HCT116 (cell line): ENCODE data around the gene CAPN1. TPM values are rescaled to one million over a fixed set of nuclear protein-coding genes. Genes with fewer than 3 reads are reported as not detected.
"Not testable (repeated sequence)": the region's sequence is repeated elsewhere in the genome, so short reads cannot be mapped to it uniquely, and the experiment has no call there.

Experiments used
- ATAC-seq: fragments of 200-7000 bp; cut with Tn5 transposase; 2 replicates; pipeline ENCODE4 v1.9.1; 2020; ENCODE audit warnings: mild to moderate bottlenecking, moderate library complexity
- BruUV-seq: library from RNA; stranded (reverse); fragments of 400-500 nt; replicated peaks from 2 replicates; lab custom pipeline; 2021; lab: Mats Ljungman, UMichigan
- CTCF ChIA-PET: fragments of 300-600 bp; sonication (Branson Sonifier 250); formaldehyde crosslinking; loops from one replicate; lab custom pipeline; 2021; ENCODE audit warnings: antibody characterized with exemption; lab: Charles Lee
- POLR2A ChIA-PET: fragments of 300-600, 350-600 bp; sonication (Branson Sonifier 250); formaldehyde crosslinking; loops from one replicate; lab custom pipeline; 2021; ENCODE audit warnings: antibody characterized with exemption; lab: Charles Lee
- RAD21 ChIA-PET, 2 experiments: fragments of 300-600 bp; sonication (Branson Sonifier 250); formaldehyde crosslinking; loops; one replicate each; lab custom pipeline; 2023; ENCODE audit warnings: low total read pairs in 2 of 2; ENCODE audit not compliant: uncharacterized antibody in 2 of 2, unreplicated experiment in 2 of 2, low non-redundant PET in 1 of 2; lab: Charles Lee
- DNase-seq: peaks from one replicate; pipeline ENCODE4 v3.0.0-alpha.2; 2010; ENCODE audit warnings: low read depth, low spot score
- H2AFZ ChIP-seq: fragments of 200-600 bp; shearing (Covaris generic), sonication (generic); 2 replicates; pipeline ENCODE4 v1.6.1; 2017; ENCODE audit warnings: low read depth, mixed run types, mixed read lengths, antibody characterized with exemption, low read length; ENCODE audit not compliant: poor library complexity, severe bottlenecking
- H3K27ac ChIP-seq: 2 replicates; pipeline ENCODE4 v1.5.1; 2012; ENCODE audit warnings: low read depth, low read length
- H3K27me3 ChIP-seq: fragments of 200-600 bp; sonication (generic); 2 replicates; pipeline ENCODE4 v1.6.1; 2016; ENCODE audit warnings: mixed run types, low read length, mixed read lengths; ENCODE audit not compliant: insufficient read depth
- H3K36me3 ChIP-seq, 2 experiments: fragments of 200-500 bp in 1 of 2; fragments of 200-600 bp in 1 of 2; sonication (Bioruptor generic) in 1 of 2; sonication (generic) in 1 of 2; 2 replicates each; pipeline versions ENCODE4 v1.5.1 to v1.6.1; 2014 to 2016; ENCODE audit warnings: low read length in 2 of 2, inconsistent platforms in 1 of 2, mixed read lengths in 1 of 2, mixed run types in 1 of 2; ENCODE audit not compliant: insufficient read depth in 2 of 2, control insufficient read depth in 1 of 2
- H3K4me1 ChIP-seq, 2 experiments: fragments of 200-600 bp in 1 of 2; sonication (generic) in 1 of 2; 2 replicates each; pipeline versions ENCODE4 v1.5.1 to v1.6.1; 2012 to 2017; ENCODE audit warnings: low read length in 2 of 2, inconsistent platforms in 1 of 2, mild to moderate bottlenecking in 1 of 2, mixed read lengths in 1 of 2, mixed run types in 1 of 2, moderate library complexity in 1 of 2; ENCODE audit not compliant: insufficient read depth in 2 of 2, control insufficient read depth in 1 of 2
- H3K4me2 ChIP-seq: fragments of 200-600 bp; sonication (generic); 2 replicates; pipeline ENCODE4 v1.6.1; 2017; ENCODE audit warnings: mixed run types, low read length, mixed read lengths
- H3K4me3 ChIP-seq, 2 experiments: fragments of 200-600 bp in 1 of 2; sonication (generic) in 1 of 2; replicated peaks in 1 of 2; 2 replicates each; pipeline ENCODE4 v1.5.1; 2011 to 2016; ENCODE audit warnings: low read length in 2 of 2, control low read depth in 1 of 2, low read depth in 1 of 2, mild to moderate bottlenecking in 1 of 2, mixed read lengths in 1 of 2, mixed run types in 1 of 2
- H3K79me2 ChIP-seq: fragments of 200-600 bp; sonication (generic); 2 replicates; pipeline ENCODE4 v1.6.1; 2017; ENCODE audit warnings: mild to moderate bottlenecking, mixed run types, low read length, moderate library complexity, mixed read lengths; ENCODE audit not compliant: insufficient read depth
- H3K9ac ChIP-seq: fragments of 200-600 bp; sonication (generic); 2 replicates; pipeline ENCODE4 v1.6.1; 2016; ENCODE audit warnings: low read length, mixed read lengths
- H3K9me2 ChIP-seq: fragments of 200-600 bp; sonication (generic), shearing (Covaris generic); 2 replicates; pipeline ENCODE4 v1.6.1; 2017; ENCODE audit warnings: mixed run types, mild to moderate bottlenecking, moderate library complexity; ENCODE audit not compliant: insufficient read depth
- H3K9me3 ChIP-seq, 2 experiments: fragments of 200-500 bp in 1 of 2; fragments of 200-600 bp in 1 of 2; sonication (Bioruptor generic) in 1 of 2; sonication (generic) in 1 of 2; 2 replicates each; pipeline ENCODE4 v1.6.1; 2014 to 2017; ENCODE audit warnings: low read length in 2 of 2, mixed read lengths in 2 of 2, inconsistent platforms in 1 of 2, low read depth in 1 of 2, mild to moderate bottlenecking in 1 of 2, mixed run types in 1 of 2, moderate library complexity in 1 of 2; ENCODE audit not compliant: control insufficient read depth in 1 of 2, insufficient read depth in 1 of 2
- H4K20me1 ChIP-seq: fragments of 200-600 bp; sonication (generic), shearing (Covaris generic); 2 replicates; pipeline ENCODE4 v1.6.1; 2017; ENCODE audit warnings: mixed run types, mild to moderate bottlenecking, moderate library complexity; ENCODE audit not compliant: insufficient read depth
- SIN3A ChIP-seq: IDR thresholded peaks from 2 replicates; pipeline ENCODE4 v1.6.1; 2012; ENCODE audit warnings: low read depth
- intact Hi-C: fragments of 100-400 bp; cut with micrococcal nuclease; formaldehyde crosslinking; loops from 2 replicates; pipeline ENCODE4 v1.10.0; 2022
- total RNA-seq: library from RNA; stranded (reverse); gene quantifications from one replicate; pipeline ENCODE4 v1.2.1, GENCODE V29; 2021; ENCODE audit not compliant: unreplicated experiment

Gene CAPN1
- total RNA-seq, 1 experiment from 2014 or later, result 279 TPM

DNA sequence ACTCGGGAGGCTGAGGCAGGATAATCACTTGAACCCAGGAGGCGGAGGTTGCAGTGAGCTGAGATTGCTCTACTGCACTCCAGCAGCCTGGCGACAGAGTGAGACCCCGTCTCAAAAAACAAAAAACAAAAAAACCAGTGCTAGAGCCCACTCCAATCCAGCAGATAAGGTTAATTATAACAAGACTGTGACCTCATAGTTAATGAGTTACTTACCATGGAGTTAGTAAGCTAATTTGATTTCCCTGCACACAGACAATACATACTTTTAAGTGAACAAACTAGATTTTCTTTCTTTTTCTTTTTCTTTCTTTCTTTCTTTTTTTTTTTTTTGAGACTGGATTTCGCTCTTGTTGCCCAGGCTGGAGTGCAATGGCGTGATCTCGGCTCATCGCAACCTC is 63.3 kb downstream of the CAPN1 start:
- H3K36me3 ChIP-seq, H3K9me3 ChIP-seq, RAD21 ChIA-PET, CTCF ChIA-PET, H3K4me1 ChIP-seq, ATAC-seq, DNase-seq, H4K20me1 ChIP-seq, POLR2A ChIA-PET, H3K27ac ChIP-seq, H3K9me2 ChIP-seq, H3K27me3 ChIP-seq, H3K79me2 ChIP-seq, BruUV-seq, H3K9ac ChIP-seq, intact Hi-C loops, H3K4me2 ChIP-seq, H3K4me3 ChIP-seq, H2AFZ ChIP-seq: not testable (repeated sequence)

DNA sequence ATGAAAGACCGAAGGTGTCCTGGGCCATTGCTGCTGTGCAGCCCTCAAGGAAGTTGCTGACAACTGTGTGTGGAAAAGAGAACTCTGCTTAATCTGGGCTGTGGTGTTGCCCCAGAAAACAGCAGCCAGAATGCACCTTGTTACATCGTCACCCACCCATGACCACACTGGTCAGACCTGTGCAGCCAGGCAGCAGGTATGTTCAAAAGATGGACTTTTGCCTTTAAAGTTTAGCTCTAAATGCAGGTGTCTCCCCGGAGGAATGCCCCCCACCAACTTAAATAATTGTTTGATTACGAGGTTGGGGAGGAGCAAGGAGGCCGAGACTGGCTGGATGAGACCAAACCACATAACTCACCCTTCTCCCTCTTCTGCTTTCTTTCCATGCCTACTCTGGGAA is 64.8 kb downstream of the CAPN1 start:
- no peaks in the 10 kb centered on the region for H3K9me3 ChIP-seq
- no peaks in the 10 kb centered on the region for H3K36me3 ChIP-seq
- H3K4me3 ChIP-seq, result no peak overlapping the region
- POLR2A ChIA-PET, result interaction anchor here (0.6 kb wide), 1 partner anchor 207 kb away, joined by 3 read pairs; no protein-coding TSS in a partner anchor
- ATAC-seq (no peak), DNase-seq (no peak)
- no peak overlapping the region for H3K9ac ChIP-seq
- no peak overlapping the region for H3K4me2 ChIP-seq
- no peak overlapping the region for H3K27ac ChIP-seq
- RAD21 ChIA-PET, result interaction anchor here in 1 of 2 experiments (0.7 kb wide), 1 partner anchor 8 kb away, joined by 3 read pairs; no protein-coding TSS in a partner anchor
- intact Hi-C loops, result no loop called here
- no peaks in the 10 kb centered on the region for H3K27me3 ChIP-seq
- no peaks in the 10 kb centered on the region for H4K20me1 ChIP-seq
- peaks cover 3 to 6% of the 10 kb centered on the region in 2 experiments; a peak in 1 of 4 replicates for H3K4me1 ChIP-seq
- no TSS peak for BruUV-seq
- no peaks in the 10 kb centered on the region for H3K79me2 ChIP-seq
- CTCF ChIA-PET, result no interaction called here
- no peak for TF ChIP-seq SIN3A
- no peaks in the 10 kb centered on the region for H3K9me2 ChIP-seq
- H2AFZ ChIP-seq, result no peak overlapping the region

DNA sequence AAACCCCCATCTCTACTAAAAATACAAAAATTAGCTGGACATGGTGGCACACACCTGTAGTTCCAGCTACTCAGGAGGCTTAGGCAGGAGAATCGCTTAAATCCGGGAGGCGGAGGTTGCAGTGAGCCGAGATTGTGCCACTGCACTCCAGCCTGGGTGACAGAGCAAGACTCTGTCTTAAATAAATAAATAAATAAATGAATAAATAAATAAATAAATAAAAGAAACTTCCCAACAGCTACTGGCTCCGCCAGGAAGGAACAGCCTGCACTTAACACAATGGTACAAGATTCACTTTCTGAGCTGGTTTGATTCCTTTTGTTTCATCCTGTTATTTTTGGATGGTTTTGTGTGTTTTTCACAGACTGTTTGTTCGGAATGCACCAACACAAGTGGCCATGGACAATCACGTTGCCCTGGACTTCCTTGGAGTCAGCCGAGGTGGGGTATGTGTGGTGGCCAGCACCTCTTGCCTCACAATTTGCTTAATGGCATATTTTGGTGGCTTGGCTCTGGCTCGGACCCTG is 66.5 kb downstream of the CAPN1 start:
- H3K27me3 ChIP-seq, H4K20me1 ChIP-seq, H3K79me2 ChIP-seq, BruUV-seq, DNase-seq, H3K4me1 ChIP-seq, H3K9ac ChIP-seq, H3K4me2 ChIP-seq, intact Hi-C loops, H2AFZ ChIP-seq, H3K36me3 ChIP-seq, H3K27ac ChIP-seq, RAD21 ChIA-PET, CTCF ChIA-PET, H3K9me3 ChIP-seq, ATAC-seq, H3K9me2 ChIP-seq, H3K4me3 ChIP-seq: not testable (repeated sequence)
- POLR2A ChIA-PET, result interaction anchor here (0.7 to 1.0 kb wide), 2 partner anchors 14 to 257 kb away, joined by 3 read pairs; partner anchors contain the start of gene POLA2
